HG03460 (cell line): ENCODE results near the gene MMP10.
A peak's percentile ranks its signal among the peaks of the same experiment; 100 is the strongest.

Experiments
- ATAC-seq: cut with Tn5 transposase; IDR thresholded peaks from one replicate; pipeline ENCODE4 v1.9.1; 2021; ENCODE audit not compliant: unreplicated experiment

The MMP10 gene

DNA sequence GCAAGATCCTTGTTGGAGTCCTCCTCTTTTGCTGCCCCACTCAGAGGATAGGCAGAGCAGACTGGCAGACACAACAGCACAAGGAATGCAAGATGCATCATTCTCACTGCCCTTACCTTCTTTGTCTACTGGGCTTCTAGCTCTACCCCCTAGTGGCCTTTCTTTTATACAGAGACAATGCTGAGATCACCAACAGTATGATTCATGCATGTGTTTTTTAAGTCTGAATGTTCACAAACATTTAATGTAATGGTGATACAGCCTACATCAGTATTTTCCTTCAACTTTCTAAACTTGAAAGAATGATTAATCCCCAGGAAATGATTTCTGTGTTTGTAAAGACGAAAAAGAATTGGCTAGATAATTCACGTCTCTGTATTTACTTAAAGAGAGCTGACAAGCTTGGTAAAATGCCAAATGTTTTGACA, at the start of gene MMP10:
Gene MMP10, minus strand, starts transcription at position 138 of the 428 bp plus-strand sequence. Its CDS starts 37 bp downstream, at position 101.
- ATAC-seq, result no peak

DNA sequence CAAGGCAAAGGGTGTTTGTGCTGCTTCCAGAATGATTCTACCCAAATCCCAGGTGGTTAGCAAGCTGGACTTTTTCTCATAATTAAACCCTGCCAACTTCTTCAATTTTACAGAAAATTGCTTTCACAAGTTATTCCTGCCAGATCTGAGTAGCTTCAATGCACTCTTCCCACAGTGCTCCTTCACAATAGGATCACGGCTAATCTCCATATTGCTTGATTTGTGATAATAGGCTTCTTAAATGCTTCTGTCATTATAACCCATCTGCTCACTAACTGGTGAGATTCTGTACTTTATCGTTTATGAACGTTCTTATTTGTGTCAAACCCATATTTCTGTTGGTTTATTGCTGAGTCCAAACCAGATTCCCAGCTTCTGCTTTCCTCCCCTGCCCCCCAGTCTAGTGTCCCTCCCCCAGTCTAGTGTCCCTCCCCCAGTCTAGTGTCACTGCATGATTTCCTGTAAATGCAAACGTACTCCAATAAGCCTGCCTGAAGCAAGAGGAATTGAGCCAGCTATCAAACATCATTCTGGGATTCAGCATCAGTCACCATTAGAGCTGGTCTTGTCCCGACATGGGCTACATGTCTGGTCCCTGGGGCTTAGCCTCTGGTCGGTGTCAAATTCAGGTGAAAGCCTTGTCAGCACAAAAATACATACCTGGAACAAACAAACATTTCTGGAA, 49.0 kb upstream of the MMP10 start:
- ATAC-seq, result no peak

DNA sequence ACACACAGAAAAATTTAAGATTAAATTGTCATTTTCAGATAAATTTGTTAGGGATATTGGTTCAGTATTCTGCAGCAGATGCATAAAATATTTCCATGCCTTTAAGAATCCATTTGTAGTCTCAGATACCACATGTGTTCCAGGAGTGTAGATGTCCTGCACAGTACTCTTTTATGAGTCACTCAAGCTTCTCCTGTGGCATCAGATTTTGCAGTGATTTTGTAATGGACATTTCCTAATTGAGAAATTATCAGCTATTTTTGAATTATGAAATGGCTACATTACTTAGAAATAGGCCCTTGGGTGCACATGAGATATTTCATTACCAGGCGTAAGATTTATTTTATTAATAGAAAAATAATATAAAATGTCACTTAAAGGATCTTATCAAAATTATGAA, 44.1 kb upstream of the MMP10 start:
- no peak for ATAC-seq

DNA sequence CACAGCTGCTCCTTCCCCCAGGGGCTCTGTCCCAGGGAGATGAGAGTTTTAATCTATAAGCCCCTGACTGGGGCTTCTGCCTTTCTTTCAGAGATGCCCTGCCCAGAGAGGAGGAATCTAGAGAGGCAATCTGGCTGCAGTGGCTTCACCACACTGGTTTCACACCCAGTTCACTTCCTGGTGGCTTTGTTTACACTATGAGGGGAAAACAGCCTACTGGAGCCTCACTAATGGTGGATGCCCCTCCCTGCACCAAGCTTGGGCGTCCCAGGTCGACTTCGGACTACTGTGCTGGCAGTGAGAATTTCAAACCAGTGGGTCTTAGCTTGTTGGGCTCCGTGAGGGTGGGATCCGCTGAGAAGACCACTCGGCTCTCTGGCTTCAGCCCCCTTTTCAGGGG, 39.1 kb upstream of the MMP10 start:
- no peak for ATAC-seq

DNA sequence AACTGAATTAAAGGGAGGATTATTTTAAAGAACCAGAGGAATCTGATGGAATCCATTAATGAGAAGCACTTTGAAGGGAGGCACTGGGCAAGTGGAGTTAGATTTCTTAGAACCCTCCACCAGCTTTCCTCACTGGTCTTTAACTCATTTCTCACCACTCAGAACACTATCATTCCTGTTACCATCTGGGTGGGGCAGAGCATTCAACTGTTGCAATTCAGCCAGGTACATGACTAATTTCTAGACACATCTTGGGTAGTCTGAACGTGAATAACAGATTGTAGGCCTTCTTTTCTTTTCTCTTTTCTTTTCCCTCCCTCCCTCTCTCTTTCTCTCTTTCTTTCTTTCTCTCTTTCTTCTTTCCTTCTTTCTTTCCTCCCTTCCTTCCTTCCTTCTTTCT, 33.1 kb upstream of the MMP10 start:
- ATAC-seq, result no peak

DNA sequence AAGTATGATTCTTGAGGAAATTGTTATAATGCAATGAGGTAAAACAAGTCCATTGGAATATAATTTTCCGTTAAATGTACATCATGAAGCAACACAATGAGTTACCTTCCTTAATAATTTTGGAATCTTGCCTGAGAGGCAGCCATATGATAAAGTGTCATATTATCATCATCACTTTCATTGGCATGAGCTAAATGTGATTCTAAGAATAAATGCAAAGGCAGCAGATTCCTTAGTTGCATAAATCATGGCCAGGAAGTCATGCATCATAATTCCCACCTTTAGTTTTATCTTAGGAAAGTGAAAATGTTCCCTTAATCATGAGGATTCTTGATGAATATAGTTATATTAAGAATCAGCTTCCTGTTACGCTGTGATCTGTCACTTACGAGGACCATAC, 31.8 kb upstream of the MMP10 start:
- ATAC-seq, result no peak

DNA sequence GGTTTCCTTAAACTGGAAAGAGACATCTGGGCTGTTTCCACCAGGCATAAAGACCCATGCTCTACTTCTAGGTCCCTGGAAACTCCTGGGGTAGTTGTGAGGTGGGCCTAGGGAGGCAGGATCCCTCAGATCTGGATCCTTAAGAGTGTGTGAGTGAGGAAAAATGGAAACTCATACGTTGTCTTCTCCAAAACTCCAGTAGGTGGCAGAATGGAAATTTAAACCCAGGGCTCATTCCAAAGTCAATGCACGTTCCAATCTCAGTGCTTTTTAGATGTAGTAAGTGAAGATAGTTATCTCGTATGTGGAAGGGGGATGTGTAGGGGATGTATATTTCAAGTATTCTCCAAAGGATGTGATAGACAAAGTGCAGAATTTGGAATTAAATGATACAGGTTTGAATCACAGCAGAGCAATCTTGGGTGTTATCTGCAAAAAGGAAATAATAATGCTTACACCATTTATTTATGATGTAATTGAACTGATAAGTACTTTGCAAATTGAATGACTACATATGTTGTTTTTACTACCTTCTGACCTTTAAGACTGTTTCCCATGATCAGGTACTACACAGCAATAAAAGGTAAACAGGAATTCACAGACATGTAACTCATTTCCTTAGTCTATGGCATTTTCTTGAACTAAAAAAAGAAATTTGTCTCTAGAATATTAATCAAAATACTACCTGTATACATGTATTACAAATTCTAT, 30.7 kb upstream of the MMP10 start:
- ATAC-seq, result no peak

DNA sequence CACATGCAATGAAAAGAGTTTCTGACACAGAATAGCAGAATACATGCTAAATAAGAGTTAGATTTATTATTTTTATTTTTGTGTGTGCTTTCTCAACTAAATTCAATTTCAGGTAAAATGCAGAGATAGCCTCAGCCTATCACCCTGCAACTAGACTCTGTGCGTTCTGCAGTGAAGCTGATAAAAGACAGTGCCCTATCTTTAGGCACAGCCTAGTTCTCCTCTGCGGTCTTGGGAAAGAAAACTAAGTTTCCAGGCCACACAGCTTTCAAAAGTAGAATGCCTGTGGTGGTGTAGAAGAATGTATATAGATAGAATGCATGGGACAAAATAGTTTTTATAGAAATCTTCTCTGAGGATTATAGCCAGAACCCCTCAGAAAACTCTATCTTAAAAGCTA, 29.5 kb upstream of the MMP10 start:
- ATAC-seq, result no peak

DNA sequence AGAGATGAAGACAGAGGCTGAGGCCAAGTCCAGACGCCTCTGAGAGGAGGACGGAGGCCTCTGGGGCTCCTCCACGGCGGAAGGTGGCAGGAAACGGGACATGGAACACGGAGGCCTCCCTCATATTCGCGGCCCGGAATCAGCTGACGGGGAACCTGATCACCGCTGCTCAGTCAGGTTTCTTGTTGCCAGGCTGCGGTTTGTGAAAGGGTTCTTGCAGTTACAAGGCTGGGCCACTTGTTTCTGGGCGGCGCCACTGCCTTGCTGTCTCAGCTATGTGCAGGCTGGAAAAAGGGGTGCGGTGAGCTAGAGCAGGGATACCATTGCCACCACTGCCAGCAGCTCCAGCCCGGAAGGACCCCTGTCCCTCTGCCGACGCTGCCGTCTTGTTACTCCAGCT, 27.5 kb upstream of the MMP10 start:
- no peak for ATAC-seq

DNA sequence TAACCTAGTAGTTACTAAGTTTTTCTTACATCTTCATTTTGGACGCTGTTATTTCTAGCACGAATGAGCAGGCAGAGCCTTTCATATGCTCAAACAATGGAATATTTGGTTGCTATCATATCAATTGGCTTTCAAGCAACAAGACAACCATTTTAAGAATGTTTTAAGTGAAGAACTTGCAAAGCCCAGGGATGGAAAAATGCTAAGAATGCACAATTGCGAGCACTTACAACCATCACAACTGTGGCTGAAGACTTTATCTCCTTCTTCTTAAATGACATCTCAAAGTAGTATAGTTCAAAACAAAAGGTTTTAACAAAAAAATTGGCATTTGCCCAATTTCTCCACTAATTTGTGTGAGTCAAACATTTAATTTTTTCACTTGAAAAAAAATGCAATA, 25.9 kb upstream of the MMP10 start:
- no peak for ATAC-seq

DNA sequence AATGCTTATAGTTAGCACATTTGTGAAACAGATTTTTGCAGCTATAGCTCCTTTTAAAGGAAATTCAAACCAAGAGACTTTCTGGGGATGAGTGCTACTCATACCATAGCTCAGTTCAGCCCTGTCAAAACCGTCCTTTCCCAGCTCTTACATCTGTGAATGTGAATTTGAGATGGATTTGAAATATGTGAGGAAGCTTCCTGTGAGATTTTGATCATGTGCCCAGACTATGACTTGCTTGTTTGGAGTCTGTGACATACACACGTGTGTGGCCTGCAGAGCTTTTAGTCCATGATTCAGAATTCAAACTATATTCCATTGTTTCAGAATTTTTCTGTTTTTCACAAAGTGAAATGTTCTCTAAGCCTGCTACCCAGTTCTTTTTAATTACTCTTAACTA, 21.9 kb upstream of the MMP10 start:
- no peak for ATAC-seq

DNA sequence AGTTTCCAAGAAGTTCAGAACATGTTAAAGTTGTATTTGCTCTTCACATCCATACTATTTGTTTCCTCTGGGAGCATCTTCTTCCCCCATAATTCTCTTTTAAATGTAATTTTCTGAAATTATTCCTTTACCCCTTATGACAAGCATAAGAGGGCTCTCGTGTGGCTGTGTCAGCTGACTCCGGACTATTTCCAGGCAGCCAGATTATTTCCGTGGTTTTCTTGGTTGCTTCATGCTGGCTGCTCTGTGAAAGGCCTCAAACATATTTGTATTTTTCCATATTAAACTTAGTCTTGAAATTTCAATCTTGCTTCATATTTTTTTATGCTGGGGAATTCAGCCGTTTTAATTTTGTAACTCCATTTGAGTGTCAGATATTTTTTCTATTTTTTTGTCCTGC, 20.3 kb upstream of the MMP10 start:
- ATAC-seq, result no peak

DNA sequence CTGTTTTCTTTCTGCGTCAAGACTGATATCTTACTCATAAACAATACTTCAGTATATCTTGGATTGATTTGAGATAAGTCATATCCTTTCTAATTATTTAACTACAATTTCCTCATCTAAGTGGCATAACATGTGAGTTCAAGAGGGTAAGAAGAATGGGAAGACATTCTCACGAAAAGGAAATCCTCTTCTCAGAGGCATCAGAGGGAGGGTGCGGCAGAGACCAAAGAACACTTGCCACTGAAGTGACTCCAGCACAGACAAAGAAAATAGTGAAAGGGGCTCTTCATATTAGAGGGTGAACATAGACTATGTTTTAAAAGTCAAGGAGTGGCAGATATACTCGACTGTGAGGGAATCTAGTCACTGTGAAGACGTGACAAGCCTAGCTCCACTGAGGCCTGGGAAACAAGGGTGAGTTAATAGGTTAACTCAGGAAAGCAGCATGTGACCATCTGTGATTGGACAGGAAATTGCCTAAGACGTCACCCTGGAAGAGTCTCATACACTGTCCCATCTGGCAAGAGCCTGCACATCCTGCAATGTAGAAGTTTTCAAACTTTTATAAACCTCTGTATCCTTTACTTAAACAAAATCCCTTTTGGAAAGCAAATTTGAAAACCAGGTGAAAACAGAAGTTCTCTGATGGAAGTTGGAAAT, 19.4 kb upstream of the MMP10 start:
- no peak for ATAC-seq

DNA sequence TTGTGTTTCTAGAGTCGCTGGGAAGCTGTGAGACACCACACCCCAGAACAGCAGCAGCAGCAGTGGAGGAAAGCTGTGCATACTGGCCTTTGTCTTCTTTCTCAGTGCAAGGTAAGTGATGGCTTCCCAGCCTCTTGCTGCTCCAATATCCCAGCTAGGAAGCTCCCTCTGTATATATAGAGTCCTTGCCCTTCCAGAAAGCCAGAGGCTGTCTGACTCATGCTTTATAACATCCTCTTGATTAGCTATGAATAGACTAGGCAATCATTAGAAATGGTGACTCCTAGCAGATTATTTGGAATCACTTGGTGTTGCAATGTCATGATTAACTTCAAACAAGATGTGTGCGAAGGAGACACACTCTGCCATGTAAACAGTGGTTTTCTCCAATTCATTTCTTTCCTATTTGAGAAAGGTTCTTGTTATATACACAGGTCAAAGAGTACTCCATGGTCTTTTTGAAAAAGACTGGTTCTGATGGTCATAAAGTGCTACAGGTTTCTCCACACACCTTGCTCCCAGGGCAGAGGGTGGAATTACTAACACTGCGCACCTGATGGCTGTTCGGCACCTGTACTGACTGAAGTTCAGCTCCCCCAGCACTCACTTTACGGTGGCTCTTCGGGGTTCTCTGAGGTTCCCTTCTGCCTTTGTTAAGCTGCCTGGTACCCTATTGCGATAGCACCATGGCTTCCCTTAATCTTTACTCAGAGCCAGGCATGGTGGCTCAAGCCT, 17.8 kb upstream of the MMP10 start, which contains the start of gene MMP1:
Gene MMP1, minus strand, starts transcription at position 149 of the 735 bp plus-strand sequence. Its CDS starts 68 bp downstream, at position 81.
- no peak for ATAC-seq

DNA sequence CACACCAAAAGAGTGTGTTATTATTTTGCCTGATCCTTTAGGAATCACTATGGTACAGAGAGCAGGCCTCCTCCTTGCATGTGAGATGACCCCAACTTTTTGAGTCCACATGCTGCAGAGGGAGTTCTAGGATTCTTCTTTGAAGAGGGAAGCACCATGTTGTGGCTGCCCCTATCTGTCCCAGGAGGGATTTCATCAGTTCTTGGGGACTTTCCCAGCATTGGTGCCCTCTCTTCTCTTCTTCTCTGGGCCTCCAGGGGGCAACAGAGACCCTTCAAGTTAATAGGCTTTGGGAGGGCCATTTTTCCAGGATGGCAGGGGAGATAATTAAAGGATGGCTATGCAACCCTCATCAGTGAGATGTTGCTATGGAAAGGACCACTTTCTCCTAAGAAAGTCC, 14.0 kb upstream of the MMP10 start:
- ATAC-seq, result peak; percentile 93

DNA sequence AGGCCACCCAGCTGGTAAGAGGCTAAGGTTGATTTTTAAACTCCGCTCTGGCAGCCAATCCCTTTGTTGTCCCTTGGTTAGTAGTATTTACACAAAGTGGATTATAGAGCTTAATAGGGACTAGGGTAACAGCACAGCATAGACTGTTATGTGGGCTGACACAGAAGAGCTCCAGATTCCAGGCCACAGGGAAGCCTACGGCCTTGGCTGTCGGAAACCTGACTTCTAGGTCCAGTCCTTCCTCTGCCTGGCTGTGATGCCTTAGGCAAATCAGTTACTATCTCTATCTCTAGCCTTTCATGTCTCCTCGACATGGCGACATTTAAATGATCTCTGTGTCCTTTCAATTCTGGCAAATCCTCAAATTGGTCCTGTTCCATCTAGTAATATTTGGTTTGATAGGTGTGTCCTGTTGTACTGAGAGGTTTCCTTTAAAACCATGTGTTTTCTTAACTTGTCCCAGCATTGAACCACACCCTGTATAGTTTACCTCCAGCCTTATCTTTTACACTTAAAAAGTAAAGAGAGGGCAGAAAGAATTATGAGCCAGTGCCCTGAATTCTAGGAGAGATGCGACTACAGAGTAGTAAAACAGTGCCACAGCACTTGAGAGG, 13.4 kb upstream of the MMP10 start:
- ATAC-seq, result no peak

DNA sequence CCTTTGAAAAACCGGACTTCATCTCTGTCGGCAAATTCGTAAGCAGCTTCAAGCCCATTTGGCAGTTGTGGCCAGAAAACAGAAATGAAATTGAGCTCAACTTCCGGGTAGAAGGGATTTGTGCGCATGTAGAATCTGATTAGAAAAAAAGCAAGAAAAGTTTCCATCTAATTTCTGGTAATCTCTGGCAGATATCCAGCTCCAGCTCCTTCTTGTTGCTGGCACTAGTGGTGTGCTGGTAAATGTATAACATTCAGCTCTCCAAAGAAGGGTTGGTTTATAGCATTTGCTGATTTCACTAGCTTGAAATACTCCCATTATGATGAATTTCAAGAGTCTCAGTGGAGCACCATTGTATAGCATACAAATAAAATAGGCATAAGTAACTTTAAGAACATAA, 12.2 kb upstream of the MMP10 start:
- no peak for ATAC-seq

DNA sequence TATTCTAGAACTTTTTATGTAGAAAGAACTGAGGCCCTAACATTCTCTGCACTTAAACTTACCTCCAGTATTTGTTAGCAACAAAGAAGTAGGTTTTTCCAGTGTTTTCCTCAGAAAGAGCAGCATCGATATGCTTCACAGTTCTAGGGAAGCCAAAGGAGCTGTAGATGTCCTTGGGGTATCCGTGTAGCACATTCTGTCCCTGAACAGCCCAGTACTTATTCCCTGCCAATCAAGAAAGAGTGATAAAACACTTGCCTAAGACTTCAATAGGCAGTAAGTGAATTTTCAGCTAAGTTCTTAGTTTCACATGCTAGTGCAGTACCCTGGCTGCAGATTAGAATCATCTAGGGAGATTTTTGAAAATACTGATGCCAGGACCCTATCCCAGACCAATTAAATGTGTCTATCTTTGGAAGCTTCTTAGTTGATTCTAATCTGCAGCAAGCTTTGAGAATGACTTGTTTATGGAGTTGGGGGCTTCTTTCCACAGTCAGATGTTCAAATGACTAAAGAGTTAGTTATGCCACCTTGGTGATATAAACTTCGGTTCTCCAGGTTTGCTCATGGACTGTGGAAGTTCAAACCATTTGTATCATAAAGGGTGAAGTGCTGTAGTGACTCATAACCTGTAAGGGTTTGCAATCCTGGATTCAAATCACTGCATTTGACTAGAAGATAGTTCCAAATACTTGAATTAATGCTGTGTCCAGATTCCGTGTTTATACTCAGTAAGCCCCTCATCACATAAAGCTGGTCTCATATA, 11.0 kb upstream of the MMP10 start:
- ATAC-seq, result no peak

DNA sequence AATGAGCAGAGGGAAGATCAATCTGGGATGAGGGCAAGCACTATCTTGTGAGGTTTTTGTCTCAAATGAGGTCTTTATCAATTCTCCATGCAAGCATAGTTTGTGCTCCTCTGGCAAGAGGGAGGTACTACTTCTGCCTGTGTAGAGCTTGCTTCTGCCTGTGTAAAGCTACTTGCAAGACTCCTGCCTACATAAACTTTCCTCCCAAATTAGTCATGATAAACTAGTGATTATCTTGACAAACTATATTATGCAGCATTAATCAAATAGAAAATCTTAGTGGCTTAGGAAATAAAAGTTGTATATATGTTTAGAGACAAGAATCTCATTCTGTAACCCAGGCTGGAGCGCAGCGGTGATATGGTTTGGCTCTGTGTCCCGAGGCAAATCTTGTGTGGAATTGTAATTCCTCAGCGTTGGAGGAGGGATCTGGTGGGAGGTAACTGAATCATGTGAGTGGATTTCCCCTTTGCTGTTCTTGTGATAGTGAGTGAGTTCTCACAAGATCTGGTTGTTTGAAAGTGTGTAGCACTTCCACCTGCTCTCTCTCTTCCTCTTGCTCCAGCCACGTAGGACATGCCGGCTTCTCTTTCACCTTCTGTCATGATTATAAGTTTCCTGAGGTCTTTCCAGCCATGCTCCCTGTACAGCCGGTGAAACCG, 8.0 kb upstream of the MMP10 start:
- no peak for ATAC-seq

DNA sequence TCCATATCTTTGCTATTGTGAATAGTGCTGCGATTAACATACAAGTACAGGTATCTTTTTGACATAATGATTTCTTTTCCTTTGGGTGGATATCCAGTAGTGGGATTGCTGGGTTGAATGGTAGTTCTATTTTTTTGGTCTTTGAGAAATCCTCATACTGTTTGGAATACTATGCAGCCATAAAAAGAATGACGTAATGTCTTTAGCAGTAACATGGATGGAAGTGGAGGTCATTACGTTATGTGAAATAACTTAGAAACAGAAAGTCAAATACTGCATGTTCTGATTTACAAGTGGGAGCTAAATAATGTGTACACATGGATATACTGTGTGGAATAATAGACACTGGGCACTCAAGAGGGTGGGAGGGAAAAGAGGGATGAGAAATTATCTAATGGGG, 4.0 kb upstream of the MMP10 start:
- ATAC-seq, result no peak
